OCI-LY7 (cell line): ENCODE data around the gene ABCF3. TPM values are rescaled to one million over a fixed set of nuclear protein-coding genes. Genes with fewer than 3 reads are reported as not detected.

ENCODE experiments used
- BruUV-seq: library from RNA; stranded (reverse); fragments of 400-500 nt; replicated peaks from 2 replicates; lab custom pipeline; 2021; lab: Mats Ljungman, UMichigan
- CTCF ChIA-PET: fragments of 300-600 bp; sonication (Branson Sonifier 250); formaldehyde crosslinking; loops from one replicate; lab custom pipeline; 2022; ENCODE audit warnings: antibody characterized with exemption; ENCODE audit not compliant: unreplicated experiment; lab: Charles Lee
- POLR2A ChIA-PET: fragments of 300-600 bp; sonication (Branson Sonifier 250); formaldehyde crosslinking; loops from one replicate; lab custom pipeline; 2022; ENCODE audit warnings: antibody characterized with exemption; lab: Charles Lee
- DNase-seq: peaks from one replicate; pipeline ENCODE4 v3.0.0-alpha.2; 2015; ENCODE audit warnings: low spot score
- H2AFZ ChIP-seq: fragments of 200-600 bp; sonication (generic), shearing (Covaris generic); 2 replicates; pipeline ENCODE4 v1.6.1; 2014; ENCODE audit warnings: mild to moderate bottlenecking, antibody characterized with exemption, low read length, moderate library complexity
- H3K27ac ChIP-seq: fragments of 200-600 bp; sonication (generic); 2 replicates; pipeline ENCODE4 v1.5.1; 2014; ENCODE audit warnings: mixed run types, low read depth, mild to moderate bottlenecking, moderate library complexity, low read length, inconsistent platforms; ENCODE audit not compliant: poor library complexity, severe bottlenecking
- H3K36me3 ChIP-seq: fragments of 200-600 bp; sonication (generic); 2 replicates; pipeline ENCODE4 v1.6.1; 2014; ENCODE audit warnings: mild to moderate bottlenecking, antibody characterized with exemption, low read length, moderate library complexity, mixed read lengths; ENCODE audit not compliant: insufficient read depth
- H3K4me1 ChIP-seq: fragments of 200-600 bp; sonication (generic); 2 replicates; pipeline ENCODE4 v1.5.1; 2014; ENCODE audit warnings: mild to moderate bottlenecking, low read length; ENCODE audit not compliant: insufficient read depth, poor library complexity, severe bottlenecking
- H3K4me2 ChIP-seq: fragments of 200-600 bp; sonication (generic); 2 replicates; pipeline ENCODE4 v1.6.1; 2014; ENCODE audit warnings: mild to moderate bottlenecking, low read length
- H3K4me3 ChIP-seq: fragments of 200-600 bp; sonication (generic); 2 replicates; pipeline ENCODE4 v1.5.1; 2014; ENCODE audit warnings: mild to moderate bottlenecking, low read depth, low read length; ENCODE audit not compliant: poor library complexity, severe bottlenecking
- H3K79me2 ChIP-seq: fragments of 200-600 bp; sonication (generic); 2 replicates; pipeline ENCODE4 v1.6.1; 2016; ENCODE audit warnings: low read depth, mild to moderate bottlenecking, low read length, moderate library complexity, mixed read lengths; ENCODE audit not compliant: insufficient read depth
- H3K9me2 ChIP-seq: fragments of 200-600 bp; sonication (generic); 2 replicates; pipeline ENCODE4 v1.6.1; 2016; ENCODE audit warnings: mild to moderate bottlenecking, low read length, mixed read lengths; ENCODE audit not compliant: insufficient read depth
- H3K9me3 ChIP-seq: fragments of 200-600 bp; sonication (generic); 2 replicates; pipeline ENCODE4 v1.6.1; 2014; ENCODE audit warnings: mild to moderate bottlenecking, mixed run types, low read length, mixed read lengths
- H4K20me1 ChIP-seq: fragments of 200-600 bp; sonication (generic); 2 replicates; pipeline ENCODE4 v1.6.1; 2014; ENCODE audit warnings: mild to moderate bottlenecking, antibody characterized with exemption, low read length, moderate library complexity, mixed read lengths; ENCODE audit not compliant: insufficient read depth
- EZH2phosphoT487 ChIP-seq: fragments of 200-600 bp; sonication (generic); IDR thresholded peaks from 2 replicates; pipeline ENCODE4 v1.6.1; 2018; ENCODE audit warnings: low read depth, borderline replicate concordance, mild to moderate bottlenecking, mixed run types, antibody characterized with exemption, low read length, moderate library complexity, mixed read lengths
- intact Hi-C: fragments of 100-400 bp; cut with micrococcal nuclease; formaldehyde crosslinking; loops from one replicate; pipeline ENCODE4 v1.10.0; 2022; ENCODE audit not compliant: unreplicated experiment
- total RNA-seq, 2 experiments: library from RNA; depleted of rRNA in 1 of 2; stranded (reverse); fragments of >200 nt in 1 of 2; shearing (Covaris generic) in 1 of 2; gene quantifications; 2 replicates each; pipeline ENCODE4 v1.2.3, GENCODE V29; 2014 to 2022
- TF ChIP-seq, protein P1 (sequence below): fragments of 200-600 bp; sonication (generic); conservative IDR thresholded peaks from 2 replicates; pipeline ENCODE4 v1.5.1; 2014; ENCODE audit warnings: mild to moderate bottlenecking, antibody characterized with exemption, low read length, moderate library complexity, mixed read lengths

The ABCF3 gene
- total RNA-seq, 2 experiments from 2014 or later: 51.6 to 67.1 TPM

DNA sequence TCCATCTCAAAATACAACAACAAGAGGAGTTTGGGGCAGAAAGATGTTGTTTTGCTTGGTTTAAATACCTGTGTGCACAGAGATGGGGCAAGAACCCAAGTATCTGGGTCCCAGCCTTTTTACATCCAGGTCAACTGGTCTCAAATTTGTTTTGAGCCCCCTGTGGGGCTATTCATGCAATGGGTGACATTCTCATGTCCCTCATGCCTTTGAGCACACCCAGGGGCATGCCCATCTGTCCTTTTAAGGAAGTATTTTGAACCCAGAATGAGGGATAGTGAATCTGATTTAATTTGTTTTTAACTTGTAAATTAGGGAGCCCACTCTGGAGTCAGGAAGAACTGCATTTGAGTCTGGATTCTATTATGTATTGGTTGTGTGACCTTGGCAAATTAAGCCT, 14.8 kb downstream of the ABCF3 start:
- no peak overlapping the region for H3K27ac ChIP-seq
- intact Hi-C loops: no loop called here
- no peak overlapping the region for H2AFZ ChIP-seq
- H3K9me2 ChIP-seq: no peaks in the 10 kb centered on the region
- no TSS peak for BruUV-seq
- H4K20me1 ChIP-seq: no peaks in the 10 kb centered on the region
- no peaks in the 10 kb centered on the region for H3K4me1 ChIP-seq
- POLR2A ChIA-PET: no interaction called here
- DNase-seq: no peak
- TF ChIP-seq, protein P1, sequence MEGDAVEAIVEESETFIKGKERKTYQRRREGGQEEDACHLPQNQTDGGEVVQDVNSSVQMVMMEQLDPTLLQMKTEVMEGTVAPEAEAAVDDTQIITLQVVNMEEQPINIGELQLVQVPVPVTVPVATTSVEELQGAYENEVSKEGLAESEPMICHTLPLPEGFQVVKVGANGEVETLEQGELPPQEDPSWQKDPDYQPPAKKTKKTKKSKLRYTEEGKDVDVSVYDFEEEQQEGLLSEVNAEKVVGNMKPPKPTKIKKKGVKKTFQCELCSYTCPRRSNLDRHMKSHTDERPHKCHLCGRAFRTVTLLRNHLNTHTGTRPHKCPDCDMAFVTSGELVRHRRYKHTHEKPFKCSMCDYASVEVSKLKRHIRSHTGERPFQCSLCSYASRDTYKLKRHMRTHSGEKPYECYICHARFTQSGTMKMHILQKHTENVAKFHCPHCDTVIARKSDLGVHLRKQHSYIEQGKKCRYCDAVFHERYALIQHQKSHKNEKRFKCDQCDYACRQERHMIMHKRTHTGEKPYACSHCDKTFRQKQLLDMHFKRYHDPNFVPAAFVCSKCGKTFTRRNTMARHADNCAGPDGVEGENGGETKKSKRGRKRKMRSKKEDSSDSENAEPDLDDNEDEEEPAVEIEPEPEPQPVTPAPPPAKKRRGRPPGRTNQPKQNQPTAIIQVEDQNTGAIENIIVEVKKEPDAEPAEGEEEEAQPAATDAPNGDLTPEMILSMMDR: no peak
- no peak for TF ChIP-seq EZH2phosphoT487
- CTCF ChIA-PET: no interaction called here
- H3K9me3 ChIP-seq: no peaks in the 10 kb centered on the region
- H3K36me3 ChIP-seq: peaks cover 8% of the 10 kb centered on the region; the same call in 1 of the 2 replicates
- no peak overlapping the region for H3K4me2 ChIP-seq
- no peaks in the 10 kb centered on the region for H3K79me2 ChIP-seq
- no peak overlapping the region for H3K4me3 ChIP-seq

DNA sequence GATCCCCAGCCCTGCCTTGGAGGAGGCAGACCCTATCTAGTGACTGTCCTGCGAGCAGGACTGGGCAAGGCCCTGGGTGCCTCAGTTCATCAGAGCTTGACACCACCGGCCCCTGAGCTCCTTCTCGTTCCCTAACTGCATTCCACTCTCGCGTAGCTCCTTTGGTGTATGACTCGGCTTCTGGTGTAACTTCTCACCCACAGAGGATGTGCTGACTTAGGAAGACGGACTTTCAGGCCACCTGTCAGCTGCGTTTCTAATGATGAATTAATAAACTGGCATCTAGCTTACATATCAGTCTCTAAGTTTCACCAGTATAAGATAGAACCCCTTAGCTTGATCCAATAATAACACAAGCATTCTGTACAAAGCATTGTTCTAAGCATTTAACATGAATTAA, 17.5 kb downstream of the ABCF3 start:
- CTCF ChIA-PET: no interaction called here
- Histone ChIP-seq H3K4me3 (no peak overlapping the region), H3K4me2 (no peak overlapping the region), H3K36me3 (no peaks in the 10 kb centered on the region), H2AFZ (no peak overlapping the region), H4K20me1 (no peaks in the 10 kb centered on the region), H3K4me1 (no peaks in the 10 kb centered on the region), H3K79me2 (no peaks in the 10 kb centered on the region), H3K9me3 (no peaks in the 10 kb centered on the region), H3K27ac (no peak overlapping the region), H3K9me2 (no peaks in the 10 kb centered on the region)
- POLR2A ChIA-PET: interaction anchor here (0.7 kb wide), 1 partner anchor 13 kb away, joined by 3 read pairs; no protein-coding TSS in a partner anchor
- DNase-seq: no peak
- no TSS peak for BruUV-seq
- TF ChIP-seq, protein P1: no peak
- no peak for TF ChIP-seq EZH2phosphoT487
- intact Hi-C loops: no loop called here

GRCh38 chr3:184209146-184209923, 23.3 kb downstream of the ABCF3 start:
- no peak overlapping the region for H3K27ac ChIP-seq
- BruUV-seq: no TSS peak

More at GRCh38 chr3:184209146-184209923, 23.3 kb downstream of the ABCF3 start:
- CTCF ChIA-PET: interaction anchor here (0.5 kb wide), 1 partner anchor 907 kb away, joined by 3 read pairs; no protein-coding TSS in a partner anchor
- Histone ChIP-seq H3K9me2 (no peaks in the 10 kb centered on the region), H2AFZ (no peak overlapping the region), H3K4me2 (no peak overlapping the region), H3K4me1 (no peaks in the 10 kb centered on the region), H3K79me2 (no peaks in the 10 kb centered on the region), H3K9me3 (no peaks in the 10 kb centered on the region), H3K36me3 (no peaks in the 10 kb centered on the region), H4K20me1 (no peaks in the 10 kb centered on the region), H3K4me3 (no peak overlapping the region)
- DNase-seq: no peak
- TF ChIP-seq, protein P1: no peak
- no peak for TF ChIP-seq EZH2phosphoT487
- intact Hi-C loops: no loop called here
- POLR2A ChIA-PET: interaction anchor here (0.6 to 0.7 kb wide), 3 partner anchors 19 to 131 kb away, joined by 3 to 5 read pairs (median 5); no protein-coding TSS in a partner anchor
